IMR-90 (cell line): Measurements from ENCODE around the gene KITLG. TPM values are rescaled to one million over a fixed set of nuclear protein-coding genes. Genes with fewer than 3 reads are reported as not detected.

ENCODE experiments used
- ATAC-seq: fragments of 200-7000 bp; cut with Tn5 transposase; 2 replicates; pipeline ENCODE4 v1.9.1; 2020; ENCODE audit warnings: low read depth, mild to moderate bottlenecking, moderate library complexity
- BruUV-seq: library from RNA; stranded (reverse); fragments of 400-500 nt; replicated peaks from 2 replicates; lab custom pipeline; 2021; lab: Mats Ljungman, UMichigan
- CTCF ChIA-PET: fragments of 300-600 bp; formaldehyde crosslinking; extraction: SDS; loops from one replicate; lab custom pipeline; 2021; ENCODE audit warnings: antibody characterized with exemption; lab: Yijun Ruan, JAX
- POLR2A ChIA-PET: fragments of 300-600 bp; sonication (Branson Sonifier 250); formaldehyde crosslinking; loops from one replicate; lab custom pipeline; 2022; ENCODE audit warnings: antibody characterized with exemption; ENCODE audit not compliant: unreplicated experiment; lab: Charles Lee
- DNase-seq: peaks from one replicate; pipeline ENCODE4 v3.0.0; 2013
- H2AFZ ChIP-seq: replicated peaks from 2 replicates; pipeline ENCODE3; 2013; ENCODE audit warnings: low read length, mild to moderate bottlenecking; ENCODE audit not compliant: poor library complexity
- H2AK5ac ChIP-seq: 2 replicates; pipeline ENCODE4 v1.6.1; 2013; ENCODE audit warnings: low read depth, low read length, inconsistent platforms
- H2AK9ac ChIP-seq: replicated peaks from 2 replicates; pipeline ENCODE3; 2013; ENCODE audit warnings: mild to moderate bottlenecking, low read depth, low read length, moderate library complexity; ENCODE audit not compliant: poor library complexity
- H2BK120ac ChIP-seq: 2 replicates; pipeline ENCODE4 v1.6.1; 2013; ENCODE audit warnings: low read depth, low read length, inconsistent platforms
- H2BK15ac ChIP-seq: 3 replicates; pipeline ENCODE4 v1.6.1; 2013; ENCODE audit warnings: low read depth, low read length, inconsistent platforms
- H2BK20ac ChIP-seq: 2 replicates; pipeline ENCODE4 v1.6.1; 2013; ENCODE audit warnings: low read depth, mild to moderate bottlenecking, inconsistent platforms, low read length, moderate library complexity
- H2BK5ac ChIP-seq: 2 replicates; pipeline ENCODE4 v1.6.1; 2013; ENCODE audit warnings: mild to moderate bottlenecking, low read depth, low read length, inconsistent platforms; ENCODE audit not compliant: poor library complexity, severe bottlenecking
- H3K14ac ChIP-seq: replicated peaks from 2 replicates; pipeline ENCODE4 v1.6.1; 2013; ENCODE audit warnings: low read depth, low read length, inconsistent platforms
- H3K18ac ChIP-seq: 2 replicates; pipeline ENCODE4 v1.6.1; 2013; ENCODE audit warnings: low read depth, low read length, control low read depth
- H3K23ac ChIP-seq: 2 replicates; pipeline ENCODE4 v1.6.1; 2013; ENCODE audit warnings: low read depth, low read length, inconsistent platforms
- H3K27ac ChIP-seq: 2 replicates; pipeline ENCODE4 v1.5.1; 2013; ENCODE audit warnings: mild to moderate bottlenecking, control low read depth, low read length; ENCODE audit not compliant: insufficient read depth
- H3K27me3 ChIP-seq: 2 replicates; pipeline ENCODE4 v1.6.1; 2013; ENCODE audit warnings: low read length; ENCODE audit not compliant: control insufficient read depth, insufficient read depth
- H3K36me3 ChIP-seq: 2 replicates; pipeline ENCODE4 v1.6.1; 2013; ENCODE audit warnings: low read length, mixed read lengths; ENCODE audit not compliant: control insufficient read depth, insufficient read depth
- H3K4ac ChIP-seq: 2 replicates; pipeline ENCODE4 v1.6.1; 2013; ENCODE audit warnings: low read depth, low read length, inconsistent platforms
- H3K4me1 ChIP-seq: 2 replicates; pipeline ENCODE4 v1.6.1; 2013; ENCODE audit warnings: low read length, mixed read lengths; ENCODE audit not compliant: control insufficient read depth, insufficient read depth
- H3K4me2 ChIP-seq: 2 replicates; pipeline ENCODE4 v1.6.1; 2013; ENCODE audit warnings: low read depth, mild to moderate bottlenecking, control low read depth, low read length, moderate library complexity
- H3K4me3 ChIP-seq: 2 replicates; pipeline ENCODE4 v1.5.1; 2013; ENCODE audit warnings: low read depth, mild to moderate bottlenecking, control low read depth, low read length, moderate library complexity; ENCODE audit not compliant: insufficient read depth
- H3K56ac ChIP-seq: 2 replicates; pipeline ENCODE4 v1.6.1; 2013; ENCODE audit warnings: low read length, inconsistent platforms; ENCODE audit not compliant: insufficient read depth; ENCODE audit errors: extremely low read depth
- H3K79me1 ChIP-seq, 2 experiments: 2 replicates each; pipeline ENCODE4 v1.6.1; 2013; ENCODE audit warnings: low read length in 2 of 2, inconsistent platforms in 1 of 2, low read depth in 1 of 2
- H3K9ac ChIP-seq: 2 replicates; pipeline ENCODE4 v1.6.1; 2013; ENCODE audit warnings: low read depth, low read length, control low read depth
- H3K9me1 ChIP-seq: 2 replicates; pipeline ENCODE4 v1.6.1; 2013; ENCODE audit warnings: low read length, inconsistent platforms; ENCODE audit not compliant: insufficient read depth
- H3K9me3 ChIP-seq: 2 replicates; pipeline ENCODE4 v1.6.1; 2013; ENCODE audit warnings: low read length; ENCODE audit not compliant: control insufficient read depth, insufficient read depth
- H4K20me1 ChIP-seq: 2 replicates; pipeline ENCODE4 v1.6.1; 2013; ENCODE audit warnings: low read length, inconsistent platforms; ENCODE audit not compliant: insufficient read depth
- H4K5ac ChIP-seq: 2 replicates; pipeline ENCODE4 v1.6.1; 2013; ENCODE audit warnings: mild to moderate bottlenecking, low read depth, low read length, control low read depth
- H4K8ac ChIP-seq, 2 experiments: 2 replicates each; pipeline ENCODE4 v1.6.1; 2013; ENCODE audit warnings: low read depth in 2 of 2, low read length in 2 of 2, control low read depth in 1 of 2, inconsistent platforms in 1 of 2
- H4K91ac ChIP-seq: 2 replicates; pipeline ENCODE4 v1.6.1; 2013; ENCODE audit warnings: low read depth, low read length, inconsistent platforms; ENCODE audit not compliant: insufficient read depth
- CEBPB ChIP-seq: IDR thresholded peaks from 2 replicates; pipeline ENCODE4 v1.6.1; 2012; ENCODE audit warnings: low read depth, low read length, improper control_type of control experiment
- CHD1 ChIP-seq: IDR thresholded peaks from 2 replicates; pipeline ENCODE4 v1.6.1; 2012; ENCODE audit warnings: low read depth, low read length, improper control_type of control experiment
- MAFK ChIP-seq: IDR thresholded peaks from 2 replicates; pipeline ENCODE4 v1.6.1; 2012; ENCODE audit warnings: low read depth, low read length, improper control_type of control experiment
- MAZ ChIP-seq: IDR thresholded peaks from 2 replicates; pipeline ENCODE4 v1.6.1; 2012; ENCODE audit warnings: low read depth, mild to moderate bottlenecking, low read length, improper control_type of control experiment, moderate library complexity, borderline replicate concordance
- NFE2L2 ChIP-seq: fragments of 150-350 bp; IDR thresholded peaks from 2 replicates; pipeline ENCODE4 v1.6.1; 2016; ENCODE audit warnings: low read depth, mild to moderate bottlenecking, low read length
- POLR2A ChIP-seq: IDR thresholded peaks from 2 replicates; pipeline ENCODE4 v1.6.1; 2012; ENCODE audit warnings: mild to moderate bottlenecking, low read depth, low read length
- WGBS, 2 experiments: methylation state at CpG; one replicate each; pipeline versions ENCODE4 v1.1.5 to v1.1.7; 2013; ENCODE audit warnings: missing lambda C conversion rate in 2 of 2; ENCODE audit not compliant: insufficient read length in 1 of 2; ENCODE audit errors: extremely low coverage in 2 of 2; 5-methylcytosine and 5-hydroxymethylcytosine counted together
- dilution Hi-C: fragments of 300-500 bp; cut with HindIII; formaldehyde crosslinking; loops from one replicate; pipeline ENCODE4 v1.14.3; 2018; ENCODE audit warnings: low sequenced_read_pairs; ENCODE audit not compliant: unreplicated experiment
- in situ Hi-C: fragments of 300-500 bp; cut with MboI; formaldehyde crosslinking; loops from 3 replicates; pipeline ENCODE4 v1.14.3; 2019; ENCODE audit warnings: low sequenced_read_pairs, inconsistent platforms, mixed read lengths
- intact Hi-C: fragments of 100-400 bp; cut with micrococcal nuclease; formaldehyde crosslinking; loops from 2 replicates; pipeline ENCODE4 v1.10.0; 2022
- polyA plus RNA-seq, 3 experiments: library from polyadenylated mRNA; depleted of rRNA; stranded (reverse); fragments of >200 nt; gene quantifications; 2 replicates each; pipeline ENCODE4 v1.2.3, GENCODE V29; 2012; ENCODE audit warnings: low replicate concordance in 1 of 3
- total RNA-seq: library from RNA; depleted of rRNA; stranded (reverse); fragments of >200 nt; gene quantifications from 2 replicates; pipeline ENCODE4 v1.2.3, GENCODE V29; 2012
- TF ChIP-seq, protein P1 (sequence below): conservative IDR thresholded peaks from 2 replicates; pipeline ENCODE4 v1.5.1; 2012; ENCODE audit warnings: mild to moderate bottlenecking, low read depth, low read length, improper control_type of control experiment
- TF ChIP-seq, protein P2 (sequence below): fragments of 150-350 bp; IDR thresholded peaks from 2 replicates; pipeline ENCODE4 v1.6.1; 2016; ENCODE audit warnings: low read depth, mild to moderate bottlenecking, low read length, moderate library complexity, borderline replicate concordance

KITLG gene
- total and polyA plus RNA-seq, 2 of the 4 experiments (the other 2 are of a cell fraction), result 14.5 to 87.5 TPM

DNA sequence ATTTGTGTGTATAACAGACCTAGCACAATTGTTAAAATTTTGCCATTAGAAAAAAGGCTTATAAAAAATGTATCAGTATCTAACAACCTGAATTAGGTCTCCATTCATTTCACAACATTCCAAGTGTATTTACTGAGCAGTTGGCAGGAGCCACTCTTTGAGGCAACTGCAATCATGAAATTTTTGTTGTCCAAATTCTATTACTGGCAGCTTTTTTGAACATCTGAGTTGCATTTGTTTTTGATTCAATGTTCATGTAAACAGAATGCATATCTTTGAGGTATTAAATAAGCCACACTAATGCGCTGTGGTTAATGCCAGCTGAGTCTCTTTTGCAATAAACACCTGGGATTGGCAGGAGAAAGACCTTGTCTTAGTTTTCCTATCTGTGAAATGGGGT, 8.7 kb downstream of the KITLG start:
- H3K9ac ChIP-seq, result no peak overlapping the region
- ChIA-PET POLR2A (no interaction called here), CTCF (no interaction called here)
- H2AFZ ChIP-seq, result no peak overlapping the region
- intact Hi-C loops (no loop called here), in situ Hi-C loops (no loop called here), dilution Hi-C loops (no loop called here)
- no peaks in the 10 kb centered on the region for H3K9me3 ChIP-seq
- no peak overlapping the region for H3K14ac ChIP-seq
- H3K9me1 ChIP-seq, result peaks cover 13% of the 10 kb centered on the region
- no peak overlapping the region for H3K56ac ChIP-seq
- H4K20me1 ChIP-seq, result peaks cover 26% of the 10 kb centered on the region
- no peak overlapping the region for H4K91ac ChIP-seq
- H3K4me2 ChIP-seq, result no peak overlapping the region
- H2BK120ac ChIP-seq, result no peak overlapping the region
- no peak overlapping the region for H2BK20ac ChIP-seq
- no peaks in the 10 kb centered on the region for H3K27me3 ChIP-seq
- peaks cover 16 to 54% of the 10 kb centered on the region in 2 experiments; a peak in 3 of 4 replicates for H3K79me1 ChIP-seq
- H3K27ac ChIP-seq, result no peak overlapping the region
- TF ChIP-seq MAFK (no peak), POLR2A (no peak), CEBPB (no peak), NFE2L2 (no peak), MAZ (no peak), CHD1 (no peak)
- TF ChIP-seq, protein P1, sequence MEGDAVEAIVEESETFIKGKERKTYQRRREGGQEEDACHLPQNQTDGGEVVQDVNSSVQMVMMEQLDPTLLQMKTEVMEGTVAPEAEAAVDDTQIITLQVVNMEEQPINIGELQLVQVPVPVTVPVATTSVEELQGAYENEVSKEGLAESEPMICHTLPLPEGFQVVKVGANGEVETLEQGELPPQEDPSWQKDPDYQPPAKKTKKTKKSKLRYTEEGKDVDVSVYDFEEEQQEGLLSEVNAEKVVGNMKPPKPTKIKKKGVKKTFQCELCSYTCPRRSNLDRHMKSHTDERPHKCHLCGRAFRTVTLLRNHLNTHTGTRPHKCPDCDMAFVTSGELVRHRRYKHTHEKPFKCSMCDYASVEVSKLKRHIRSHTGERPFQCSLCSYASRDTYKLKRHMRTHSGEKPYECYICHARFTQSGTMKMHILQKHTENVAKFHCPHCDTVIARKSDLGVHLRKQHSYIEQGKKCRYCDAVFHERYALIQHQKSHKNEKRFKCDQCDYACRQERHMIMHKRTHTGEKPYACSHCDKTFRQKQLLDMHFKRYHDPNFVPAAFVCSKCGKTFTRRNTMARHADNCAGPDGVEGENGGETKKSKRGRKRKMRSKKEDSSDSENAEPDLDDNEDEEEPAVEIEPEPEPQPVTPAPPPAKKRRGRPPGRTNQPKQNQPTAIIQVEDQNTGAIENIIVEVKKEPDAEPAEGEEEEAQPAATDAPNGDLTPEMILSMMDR, result no peak
- TF ChIP-seq, protein P2, sequence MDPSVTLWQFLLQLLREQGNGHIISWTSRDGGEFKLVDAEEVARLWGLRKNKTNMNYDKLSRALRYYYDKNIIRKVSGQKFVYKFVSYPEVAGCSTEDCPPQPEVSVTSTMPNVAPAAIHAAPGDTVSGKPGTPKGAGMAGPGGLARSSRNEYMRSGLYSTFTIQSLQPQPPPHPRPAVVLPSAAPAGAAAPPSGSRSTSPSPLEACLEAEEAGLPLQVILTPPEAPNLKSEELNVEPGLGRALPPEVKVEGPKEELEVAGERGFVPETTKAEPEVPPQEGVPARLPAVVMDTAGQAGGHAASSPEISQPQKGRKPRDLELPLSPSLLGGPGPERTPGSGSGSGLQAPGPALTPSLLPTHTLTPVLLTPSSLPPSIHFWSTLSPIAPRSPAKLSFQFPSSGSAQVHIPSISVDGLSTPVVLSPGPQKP, result no peak
- no peak overlapping the region for H2BK15ac ChIP-seq
- no TSS peak for BruUV-seq
- H2AK9ac ChIP-seq, result no peak overlapping the region
- peaks cover 18% of the 10 kb centered on the region for H3K4me1 ChIP-seq
- no peak for ATAC-seq
- DNase-seq, result no peak
- no peak overlapping the region for H3K23ac ChIP-seq
- peaks cover 2% of the 10 kb centered on the region; the same call in 1 of the 2 replicates for H3K36me3 ChIP-seq
- no peak overlapping the region for H3K4me3 ChIP-seq
- H2AK5ac ChIP-seq, result no peak overlapping the region
- H3K4ac ChIP-seq, result no peak overlapping the region
- no CpG with 5 or more reads among the region's 1 CpG for WGBS, 2 experiments
- H4K5ac ChIP-seq, result no peak overlapping the region
- H2BK5ac ChIP-seq, result no peak overlapping the region
- H3K18ac ChIP-seq, result no peak overlapping the region
- H4K8ac ChIP-seq, result no peak overlapping the region
